DND-41 (cell line): ENCODE measurements around the gene CD4.
A peak's percentile ranks its signal among the peaks of the same experiment; 100 is the strongest.

Experiments used
- CTCF ChIP-seq: IDR thresholded peaks from 2 replicates; pipeline ENCODE4 v1.5.1; 2012; ENCODE audit warnings: borderline replicate concordance, low read length, moderate library complexity, mild to moderate bottlenecking; ENCODE audit not compliant: poor library complexity, severe bottlenecking; ENCODE audit errors: extremely low read depth
- EZH2 ChIP-seq: IDR thresholded peaks from 3 replicates; pipeline ENCODE4 v1.6.1; 2012; ENCODE audit warnings: borderline replicate concordance, low read depth, mild to moderate bottlenecking, moderate library complexity, low read length, inconsistent platforms; ENCODE audit not compliant: severe bottlenecking

GRCh38 chr12:6765048-6765633 is 24.2 kb upstream of the CD4 start:
- no peak for TF ChIP-seq CTCF
- TF ChIP-seq EZH2, result peak; percentile 34
